GM11168 (cell line): ENCODE results near the gene CTDP1.

Experiments
- in situ Hi-C: fragments of 300-500 bp; cut with MboI; formaldehyde crosslinking; loops from one replicate; pipeline ENCODE4 v1.12.0; 2022; ENCODE audit warnings: low sequenced_read_pairs; ENCODE audit not compliant: unreplicated experiment

CTDP1 gene

DNA sequence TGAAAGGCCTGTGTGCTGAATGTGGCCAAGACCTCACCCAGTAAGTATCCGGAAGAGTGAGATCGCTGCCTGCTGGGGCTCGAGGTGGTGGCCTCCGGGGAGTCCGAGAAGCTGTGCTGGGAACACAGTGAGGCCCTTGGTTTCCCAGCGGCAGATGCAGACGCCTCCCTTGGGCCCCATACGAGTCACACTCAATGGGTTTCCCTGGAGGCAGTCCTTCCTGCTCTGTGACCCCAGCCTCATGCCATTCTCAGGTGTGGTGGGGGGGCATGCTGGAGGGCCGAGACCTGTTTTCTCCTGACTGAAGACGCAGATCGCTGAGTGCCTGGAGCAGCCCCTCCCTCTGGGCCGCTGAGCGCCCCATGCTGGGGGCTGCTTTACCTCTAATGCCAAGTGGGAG lies 15.7 kb downstream of the CTDP1 start:
- in situ Hi-C loops = no loop called here

DNA sequence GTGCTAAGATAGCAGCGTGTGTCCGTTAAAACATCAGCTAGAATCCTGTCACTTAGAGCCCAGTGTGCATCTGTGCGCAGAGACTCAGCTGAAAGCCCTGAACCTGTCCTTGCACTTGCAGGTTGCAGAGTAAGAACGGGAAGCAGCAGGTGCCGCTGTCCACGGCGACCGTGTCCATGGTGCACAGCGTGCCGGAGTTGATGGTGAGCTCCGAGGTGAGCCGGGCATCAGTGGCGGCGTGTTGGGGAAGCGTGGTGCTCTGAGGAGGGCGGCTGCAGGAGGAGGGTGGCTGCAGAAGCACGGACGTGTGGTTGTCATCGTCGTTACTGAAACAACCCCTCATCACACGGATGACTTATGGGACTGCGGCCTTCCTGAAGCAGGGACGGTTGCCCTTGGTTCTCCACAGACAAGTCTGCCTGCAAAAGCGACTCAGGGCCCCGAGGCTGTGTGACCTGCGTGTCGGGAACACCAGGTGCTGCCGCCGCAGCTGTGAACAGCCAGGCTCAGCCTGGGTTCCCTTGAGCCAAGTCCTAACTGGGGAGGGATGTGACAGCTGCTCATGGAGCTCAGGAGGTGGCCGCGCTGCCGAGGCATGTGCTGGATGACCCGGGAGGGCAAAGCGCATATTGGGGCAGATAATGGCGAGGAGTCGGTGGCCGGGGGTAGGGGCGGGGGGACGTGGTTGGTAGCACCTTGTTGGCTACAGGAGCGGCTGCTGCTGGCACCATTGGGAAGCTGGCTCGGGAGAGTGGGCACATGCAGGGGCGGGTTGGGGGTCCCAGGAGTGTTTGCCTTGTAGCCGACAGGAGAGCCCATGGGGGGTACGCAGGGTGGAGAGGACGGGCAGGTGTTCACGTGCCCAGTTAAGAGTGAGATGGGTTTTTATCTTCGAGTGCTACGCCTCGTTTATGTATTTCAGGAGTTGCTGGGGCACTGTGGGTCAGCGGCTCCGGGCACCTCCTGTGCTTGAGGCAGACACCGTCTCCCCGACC lies 16.6 kb downstream of the CTDP1 start:
- in situ Hi-C loops = no loop called here

DNA sequence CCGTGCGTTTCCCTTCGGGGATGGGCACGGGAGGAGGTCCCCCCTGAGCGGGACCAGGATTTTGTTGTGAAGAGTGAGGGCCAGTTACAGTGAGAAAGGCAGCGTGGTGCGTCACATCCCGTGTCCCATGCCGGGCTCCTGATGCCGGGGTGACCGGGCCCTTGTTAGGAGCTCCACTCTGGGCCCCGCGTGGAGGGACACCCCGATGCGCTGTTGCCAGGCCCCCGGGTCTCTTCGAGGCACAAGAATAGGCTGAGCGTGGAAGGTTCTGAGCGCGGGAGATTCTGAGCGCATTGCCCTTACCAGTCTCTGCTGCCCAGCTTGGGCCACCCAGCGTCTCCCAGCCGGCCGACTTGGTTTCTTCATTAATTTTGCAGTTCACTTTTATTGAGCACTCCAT lies 17.6 kb downstream of the CTDP1 start:
- in situ Hi-C loops = no loop called here

DNA sequence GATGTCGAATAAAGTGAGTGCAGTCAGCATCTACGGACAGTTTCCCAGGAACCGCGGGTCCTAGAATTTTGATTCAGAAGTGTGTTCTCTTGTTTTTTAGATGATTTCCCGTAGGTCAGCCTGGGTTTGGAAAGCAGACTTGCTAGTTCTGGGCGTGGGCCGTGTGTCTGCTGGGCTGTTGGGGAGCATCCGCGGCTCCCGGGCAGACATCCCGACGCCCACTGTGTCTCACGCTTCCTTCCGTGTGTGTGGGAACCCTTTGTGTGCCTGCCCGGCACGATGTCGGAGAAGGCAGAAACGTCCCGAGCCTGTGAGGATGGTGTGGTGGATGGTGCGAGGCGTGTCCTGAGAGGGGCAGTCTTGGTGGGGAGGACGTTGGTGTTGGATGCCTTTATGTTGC lies 18.4 kb downstream of the CTDP1 start:
- in situ Hi-C loops = no loop called here

DNA sequence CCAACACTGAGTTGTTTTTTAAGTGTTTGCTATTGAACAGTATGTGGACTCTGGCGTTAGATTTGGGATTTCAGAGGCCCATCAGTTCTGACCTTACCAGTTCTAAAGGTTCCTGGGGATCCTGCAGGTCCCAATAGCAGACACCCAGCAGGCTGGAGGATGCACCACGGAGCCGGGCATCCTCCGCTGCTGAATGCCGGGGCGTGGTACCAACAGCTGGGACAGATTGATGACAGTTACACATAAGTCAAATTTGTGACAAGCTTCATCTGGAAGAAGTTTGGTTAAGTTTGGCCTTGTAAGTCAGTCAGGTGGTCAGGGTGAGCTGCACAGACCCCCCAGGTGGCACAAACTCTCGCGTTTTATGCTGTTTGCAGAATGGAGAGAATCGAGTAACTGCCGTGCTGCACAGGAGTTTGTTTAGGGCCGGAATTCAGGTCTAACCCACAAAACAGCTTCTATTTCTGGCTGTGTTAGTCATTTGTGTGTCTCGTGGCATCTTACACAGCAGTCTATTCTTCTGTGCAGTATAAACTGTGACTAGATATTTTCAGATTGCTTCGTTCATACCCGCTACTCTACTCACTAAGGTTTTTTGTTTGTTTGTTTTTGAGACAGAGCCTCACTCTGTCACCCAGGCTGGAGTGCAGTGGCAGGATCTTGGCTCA lies 19.2 kb downstream of the CTDP1 start:
- in situ Hi-C loops = no loop called here

DNA sequence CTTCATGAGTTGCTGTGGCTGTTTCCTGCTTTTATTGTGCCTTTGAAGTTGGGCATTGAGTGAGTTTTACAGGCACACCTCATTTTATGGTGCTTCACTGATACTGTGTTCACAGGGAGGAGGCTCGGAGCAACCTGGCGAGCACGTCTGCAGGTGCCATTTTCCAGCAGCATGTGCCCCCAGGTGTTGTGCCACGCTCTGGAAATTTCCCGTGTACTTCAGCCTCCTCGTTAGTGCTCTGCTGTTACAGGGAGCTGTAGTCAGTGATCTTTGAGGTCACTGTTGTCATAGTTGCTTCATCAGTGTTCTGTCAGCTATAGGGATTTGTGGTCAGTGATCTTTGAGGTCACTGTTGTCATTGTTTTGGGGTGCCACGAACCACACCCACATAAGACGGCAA lies 20.1 kb downstream of the CTDP1 start:
- in situ Hi-C loops = no loop called here

DNA sequence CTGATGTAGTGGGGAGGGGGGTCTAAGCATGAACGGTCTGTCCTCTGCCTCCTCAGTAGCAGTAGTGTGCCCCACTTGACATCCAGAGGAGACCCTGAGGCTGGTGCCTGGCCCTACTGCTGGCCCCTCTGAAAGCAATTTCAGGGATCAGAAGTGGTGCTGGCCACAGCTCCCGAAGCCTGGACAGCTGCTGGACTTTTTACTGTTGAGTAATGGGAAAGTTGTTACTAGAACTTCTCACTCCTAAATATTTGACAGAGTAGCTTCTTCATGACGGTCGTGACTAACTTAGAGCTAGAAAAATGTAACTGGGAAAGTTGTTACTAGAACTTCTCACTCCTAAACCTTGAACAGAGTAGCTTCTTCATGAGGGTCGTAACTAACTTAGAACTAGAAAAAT lies 23.3 kb downstream of the CTDP1 start:
- in situ Hi-C loops = no loop called here

DNA sequence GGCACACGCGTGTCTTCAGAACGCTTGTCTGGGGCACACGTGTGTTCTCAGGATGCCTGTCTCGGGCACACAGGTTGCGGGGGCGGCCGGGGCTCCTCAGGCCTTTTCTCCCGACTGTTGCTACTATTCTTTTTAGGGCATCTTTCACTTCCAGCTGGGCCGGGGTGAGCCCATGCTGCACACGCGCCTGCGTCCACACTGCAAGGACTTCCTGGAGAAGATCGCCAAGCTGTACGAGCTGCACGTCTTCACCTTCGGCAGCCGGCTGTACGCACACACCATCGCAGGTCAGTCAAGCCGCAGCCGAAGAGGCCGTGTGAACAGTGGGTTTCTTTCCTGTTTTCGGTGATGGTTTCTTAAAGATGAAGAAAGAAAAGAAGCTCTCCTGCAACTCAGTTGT lies 25.0 kb downstream of the CTDP1 start:
- in situ Hi-C loops = no loop called here

DNA sequence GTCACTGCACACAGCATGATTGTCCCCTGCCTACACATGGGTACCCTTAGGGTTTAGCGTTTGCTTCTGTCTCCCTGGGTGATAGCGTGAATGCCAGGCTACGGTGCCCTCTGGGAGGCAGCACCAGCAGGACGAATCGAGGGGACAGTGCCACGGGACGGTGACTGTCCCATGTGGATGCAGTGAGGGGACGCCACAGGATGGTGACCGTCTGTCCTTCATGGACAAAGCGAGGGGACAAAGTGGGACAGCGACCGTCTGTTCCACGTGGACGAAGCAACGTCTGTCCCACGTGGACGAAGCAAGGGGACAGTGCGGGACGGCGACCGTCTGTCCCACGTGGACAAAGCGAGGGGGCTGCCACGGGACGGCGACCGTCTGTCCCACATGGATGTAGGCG lies 25.7 kb downstream of the CTDP1 start:
- in situ Hi-C loops = no loop called here

DNA sequence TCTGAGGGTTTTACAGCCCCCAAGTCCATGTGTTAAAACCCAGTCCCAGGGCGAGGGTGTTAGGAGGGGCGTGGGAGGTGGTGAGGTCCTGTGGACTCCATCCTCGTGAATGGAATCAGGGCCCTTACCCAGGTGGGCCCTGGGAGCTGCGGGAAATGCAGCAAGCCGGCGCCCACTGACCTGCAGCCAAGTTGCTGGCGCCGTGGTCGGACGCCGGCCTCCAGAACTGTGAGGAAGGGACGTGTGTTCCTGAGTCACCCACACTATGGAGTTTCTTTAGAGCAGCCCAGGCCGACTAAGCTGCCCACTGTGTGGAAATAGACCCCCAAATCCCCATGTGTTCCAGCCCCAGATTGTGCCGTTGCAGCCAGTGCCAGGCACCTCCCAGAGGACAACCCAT lies 26.4 kb downstream of the CTDP1 start:
- in situ Hi-C loops = no loop called here

DNA sequence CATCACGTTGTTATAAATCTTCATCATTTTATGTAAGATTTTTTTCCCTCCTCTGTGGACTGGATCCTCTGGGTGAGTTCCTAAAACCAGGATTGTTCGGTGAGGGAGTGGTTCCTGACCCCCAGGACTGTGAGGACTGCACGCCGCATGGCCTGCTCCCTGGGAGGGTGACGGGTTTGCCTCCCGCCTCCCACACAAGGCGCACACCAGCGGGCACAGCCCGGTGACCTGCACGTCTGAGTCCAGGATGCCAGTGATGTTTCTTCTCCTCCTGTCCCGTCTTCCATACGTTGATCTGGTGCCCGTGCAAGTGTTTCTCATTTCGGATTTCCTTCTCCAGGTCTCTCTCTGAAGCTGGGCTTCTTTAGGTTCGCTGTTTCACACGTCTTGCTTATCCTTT lies 27.1 kb downstream of the CTDP1 start:
- in situ Hi-C loops = no loop called here

DNA sequence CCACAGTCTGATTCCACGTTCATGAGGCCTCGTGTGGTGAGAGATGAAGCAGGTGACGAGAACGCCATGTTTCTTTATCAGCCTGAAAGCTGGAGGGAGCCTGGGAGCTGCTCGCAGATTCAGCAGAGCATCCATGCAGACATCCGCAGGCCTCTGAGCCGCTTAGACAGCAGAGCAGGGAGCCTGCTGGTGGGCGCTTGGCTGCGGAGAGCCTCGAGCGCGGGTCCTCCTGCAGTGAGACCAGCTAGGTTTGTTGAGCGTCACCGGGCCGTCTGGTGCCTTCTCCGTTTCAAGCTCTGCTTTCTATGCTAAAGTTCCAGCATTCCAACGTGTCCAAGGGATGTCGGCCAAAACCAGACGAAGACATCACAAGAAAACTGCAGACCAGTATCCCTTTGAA lies 27.6 kb downstream of the CTDP1 start:
- in situ Hi-C loops = no loop called here

DNA sequence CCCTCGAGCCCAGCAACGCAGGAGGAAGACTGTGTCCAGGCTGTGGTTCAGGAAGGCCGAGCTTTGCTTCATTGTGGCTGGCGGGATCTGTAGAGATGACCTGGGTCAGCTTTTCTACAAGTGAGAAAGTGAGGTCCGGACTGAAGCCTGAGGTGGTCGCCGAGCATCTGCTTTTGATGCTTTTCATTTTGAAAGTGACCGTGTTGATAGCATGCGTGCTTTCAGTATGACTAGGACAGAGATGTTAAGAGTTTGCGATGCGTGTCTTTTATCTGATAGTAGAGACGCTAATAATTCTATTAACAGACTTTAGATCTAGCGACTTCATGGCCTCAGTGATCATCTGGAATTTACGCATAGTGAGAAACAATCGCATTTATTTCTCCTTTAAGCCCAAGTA lies 28.1 kb downstream of the CTDP1 start:
- in situ Hi-C loops = no loop called here

DNA sequence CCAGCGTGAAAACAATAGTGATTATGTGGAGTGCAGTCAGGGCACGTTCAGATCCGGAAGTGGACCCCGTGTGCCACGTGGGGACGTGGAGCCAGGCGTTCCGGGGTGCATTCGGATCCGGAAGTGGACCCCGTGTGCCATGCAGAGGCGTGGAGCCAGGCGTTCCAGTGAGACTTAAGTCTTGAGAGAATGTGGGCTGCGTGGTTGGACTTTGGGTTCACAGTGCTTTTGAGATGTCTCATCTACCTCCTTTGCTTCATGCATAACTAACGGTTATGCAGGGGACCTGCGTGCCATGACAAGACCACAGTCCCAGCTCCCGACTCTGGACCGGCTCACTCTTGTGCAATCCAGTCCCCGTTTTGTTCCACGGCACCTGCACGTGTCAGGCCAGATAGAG lies 28.8 kb downstream of the CTDP1 start:
- in situ Hi-C loops = no loop called here

DNA sequence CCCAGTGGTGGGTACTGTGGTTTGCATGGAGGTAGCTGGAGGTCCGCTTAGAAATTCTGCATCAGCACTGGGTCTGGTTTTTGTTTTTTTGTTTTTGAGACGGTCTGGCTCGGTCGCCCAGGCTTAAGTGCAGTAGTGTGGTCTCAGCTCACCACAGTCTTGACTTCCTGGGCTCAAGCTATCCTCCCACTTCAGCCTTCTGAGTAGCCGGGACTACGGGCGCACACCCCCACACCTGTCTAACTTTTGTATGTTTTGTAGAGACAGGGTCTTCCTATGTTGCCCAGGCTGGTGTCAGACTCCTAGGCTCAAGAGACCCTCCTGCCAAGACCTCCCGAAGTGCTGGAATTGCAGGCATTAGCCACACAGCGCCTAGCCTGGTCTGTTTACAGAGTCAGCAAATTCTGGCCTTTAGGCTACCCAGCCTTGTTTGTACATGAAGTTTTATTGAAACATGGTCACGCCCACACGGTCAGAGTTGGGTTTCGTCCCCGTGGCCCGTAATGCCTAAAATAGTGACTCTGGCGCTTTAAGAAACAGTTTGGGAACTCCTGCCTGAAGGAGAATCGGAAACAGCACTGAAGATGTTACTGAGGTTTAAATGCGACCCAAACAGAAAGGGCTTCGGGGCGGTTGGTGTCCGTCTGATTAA lies 32.7 kb downstream of the CTDP1 start:
- in situ Hi-C loops = no loop called here

DNA sequence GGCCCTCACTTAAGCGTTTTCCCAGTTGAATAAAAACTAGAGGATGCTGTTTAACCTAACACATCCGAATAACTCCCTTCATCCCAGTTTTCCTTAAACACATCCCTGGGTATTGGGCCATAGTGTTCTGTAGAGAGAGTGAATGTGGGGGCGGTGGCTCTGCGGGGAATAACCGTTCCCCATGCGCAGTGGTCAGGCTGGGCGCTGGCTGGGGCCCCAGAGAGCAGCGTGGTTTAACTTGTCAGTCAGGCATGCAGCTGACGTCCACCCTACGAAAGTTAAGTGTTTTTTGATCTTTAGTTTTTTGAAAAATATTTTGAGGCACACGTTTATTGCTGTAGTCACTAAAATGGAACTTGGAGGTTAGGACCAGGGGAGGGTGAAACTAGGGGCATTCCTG lies 33.7 kb downstream of the CTDP1 start:
- in situ Hi-C loops = no loop called here

DNA sequence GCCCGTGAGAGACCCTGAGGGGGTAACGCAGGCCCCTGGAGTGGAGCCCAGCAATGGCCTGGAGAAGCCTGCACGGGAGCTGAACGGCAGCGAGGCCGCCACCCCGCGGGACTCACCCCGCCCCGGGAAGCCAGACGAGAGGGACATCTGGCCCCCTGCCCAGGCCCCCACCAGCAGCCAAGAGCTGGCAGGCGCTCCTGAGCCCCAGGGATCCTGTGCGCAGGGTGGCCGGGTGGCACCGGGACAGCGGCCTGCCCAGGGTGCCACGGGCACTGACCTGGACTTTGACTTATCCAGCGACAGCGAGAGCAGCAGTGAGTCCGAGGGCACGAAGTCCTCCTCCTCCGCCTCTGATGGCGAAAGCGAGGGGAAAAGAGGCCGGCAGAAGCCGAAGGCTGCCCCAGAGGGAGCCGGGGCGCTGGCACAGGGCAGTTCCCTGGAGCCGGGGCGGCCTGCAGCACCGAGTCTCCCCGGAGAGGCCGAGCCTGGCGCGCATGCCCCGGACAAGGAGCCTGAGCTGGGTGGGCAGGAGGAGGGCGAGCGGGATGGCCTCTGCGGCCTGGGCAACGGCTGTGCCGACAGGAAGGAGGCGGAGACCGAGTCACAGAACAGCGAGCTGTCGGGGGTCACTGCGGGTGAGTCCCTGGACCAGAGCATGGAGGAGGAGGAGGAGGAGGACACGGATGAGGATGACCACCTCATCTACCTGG lies 35.1 kb downstream of the CTDP1 start:
- in situ Hi-C loops = no loop called here

DNA sequence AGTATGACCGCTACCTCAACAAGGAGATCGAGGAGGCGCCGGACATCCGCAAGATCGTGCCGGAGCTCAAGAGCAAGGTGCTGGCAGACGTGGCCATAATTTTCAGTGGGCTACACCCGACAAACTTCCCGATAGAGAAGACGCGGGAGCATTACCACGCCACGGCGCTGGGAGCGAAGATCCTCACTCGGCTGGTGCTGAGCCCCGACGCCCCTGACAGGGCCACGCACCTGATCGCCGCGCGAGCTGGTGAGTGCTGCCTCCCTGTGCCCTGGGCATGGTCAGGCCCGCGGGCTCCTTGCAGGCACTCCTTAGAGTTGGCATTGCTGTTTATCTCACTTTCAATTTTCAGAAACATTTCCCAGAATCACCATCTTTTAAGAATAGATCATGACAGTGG lies 35.7 kb downstream of the CTDP1 start:
- in situ Hi-C loops = no loop called here

DNA sequence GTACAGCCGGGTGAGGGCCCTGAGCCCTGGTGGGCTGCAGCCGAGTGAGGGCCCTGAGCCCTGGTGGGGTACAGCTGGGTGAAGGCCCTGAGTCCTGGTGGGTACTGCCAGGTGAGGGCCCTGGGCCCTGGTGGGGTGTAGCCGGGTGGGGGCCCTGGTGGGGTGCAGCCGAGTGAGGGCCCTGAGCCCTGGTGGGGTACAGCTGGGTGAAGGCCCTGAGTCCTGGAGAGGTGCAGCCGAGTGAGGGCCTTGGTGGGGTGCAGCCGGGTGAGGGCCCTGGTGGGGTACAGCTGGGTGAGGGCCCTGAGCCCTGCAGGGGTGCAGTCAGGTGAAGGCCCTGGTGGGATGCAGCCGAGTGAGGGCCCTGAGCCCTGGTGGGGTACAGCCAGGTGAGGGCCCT lies 37.5 kb downstream of the CTDP1 start:
- in situ Hi-C loops = no loop called here

DNA sequence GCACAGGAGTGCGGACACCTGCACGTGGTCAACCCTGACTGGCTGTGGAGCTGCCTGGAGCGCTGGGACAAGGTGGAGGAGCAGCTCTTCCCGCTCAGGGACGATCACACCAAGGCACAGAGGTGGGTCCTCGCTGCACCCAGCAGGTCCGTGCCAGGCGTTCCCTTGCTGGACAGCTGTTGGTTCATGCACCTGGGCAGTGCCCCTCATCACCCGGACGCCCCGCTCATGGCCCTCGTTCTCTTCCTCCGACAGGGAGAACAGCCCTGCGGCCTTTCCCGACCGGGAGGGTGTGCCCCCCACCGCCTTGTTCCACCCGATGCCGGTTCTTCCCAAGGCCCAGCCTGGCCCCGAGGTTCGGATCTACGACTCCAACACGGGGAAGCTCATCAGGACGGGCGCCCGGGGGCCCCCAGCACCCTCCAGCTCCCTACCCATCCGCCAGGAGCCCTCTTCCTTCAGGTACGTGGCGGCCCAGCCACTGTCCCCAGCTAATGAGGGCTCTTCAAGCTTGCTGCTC lies 38.0 kb downstream of the CTDP1 start:
- in situ Hi-C loops = no loop called here
